GM21737 (cell line): ENCODE data around the gene SPANXN2.
"Not testable (repeated sequence)": the region's sequence is repeated elsewhere in the genome, so short reads cannot be mapped to it uniquely, and the experiment has no call there.

Experiments used
- ATAC-seq: cut with Tn5 transposase; IDR thresholded peaks from one replicate; pipeline ENCODE4 v1.9.1; 2021; ENCODE audit warnings: mild to moderate bottlenecking, moderate library complexity; ENCODE audit not compliant: unreplicated experiment

The SPANXN2 gene, protein sequence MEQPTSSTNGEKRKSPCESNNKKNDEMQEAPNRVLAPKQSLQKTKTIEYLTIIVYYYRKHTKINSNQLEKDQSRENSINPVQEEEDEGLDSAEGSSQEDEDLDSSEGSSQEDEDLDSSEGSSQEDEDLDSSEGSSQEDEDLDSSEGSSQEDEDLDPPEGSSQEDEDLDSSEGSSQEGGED

DNA sequence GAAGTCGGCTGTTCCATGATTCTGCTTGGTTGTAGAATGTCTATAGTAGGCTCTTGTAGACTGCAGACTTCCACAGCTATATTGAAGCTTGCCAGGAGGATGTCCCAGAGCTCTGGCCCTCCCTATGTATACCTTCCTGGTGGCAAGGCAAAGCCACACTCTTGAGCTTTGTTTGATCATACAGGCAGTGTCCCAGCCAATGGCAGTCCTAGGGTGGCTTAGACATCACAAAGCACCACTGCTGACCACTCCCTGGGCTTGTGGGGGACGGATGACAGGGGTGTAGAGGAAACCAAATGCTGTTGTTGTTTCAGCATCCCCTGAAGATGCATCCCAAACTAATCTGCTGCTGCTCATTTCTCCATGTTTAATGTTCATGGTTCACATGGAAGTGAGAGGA is at the start of gene SPANXN2:
SPANXN2 (minus strand) TSS at position 101 of the 400 bp plus-strand sequence; CDS start at position 17, 84 bp downstream.
- not testable (repeated sequence) for ATAC-seq

DNA sequence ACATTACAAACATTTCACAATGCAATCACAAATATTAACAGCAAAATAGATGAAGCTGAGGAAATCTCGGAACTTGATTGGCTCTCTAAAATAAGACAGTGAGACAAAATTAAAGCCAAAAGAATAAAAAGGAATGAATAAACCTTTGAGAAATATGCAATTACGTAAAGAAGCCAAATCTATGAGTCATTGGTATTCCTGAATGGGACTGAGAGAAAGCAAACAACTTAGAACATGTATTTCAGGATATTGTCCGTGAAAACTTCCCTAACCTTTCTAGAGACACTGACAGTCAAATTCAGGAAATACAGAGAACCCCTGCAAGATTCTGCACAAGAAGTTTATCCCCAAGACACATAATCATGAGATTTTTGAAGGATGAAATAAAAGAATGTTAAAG is 48.4 kb upstream of the SPANXN2 start:
- ATAC-seq: no peak

DNA sequence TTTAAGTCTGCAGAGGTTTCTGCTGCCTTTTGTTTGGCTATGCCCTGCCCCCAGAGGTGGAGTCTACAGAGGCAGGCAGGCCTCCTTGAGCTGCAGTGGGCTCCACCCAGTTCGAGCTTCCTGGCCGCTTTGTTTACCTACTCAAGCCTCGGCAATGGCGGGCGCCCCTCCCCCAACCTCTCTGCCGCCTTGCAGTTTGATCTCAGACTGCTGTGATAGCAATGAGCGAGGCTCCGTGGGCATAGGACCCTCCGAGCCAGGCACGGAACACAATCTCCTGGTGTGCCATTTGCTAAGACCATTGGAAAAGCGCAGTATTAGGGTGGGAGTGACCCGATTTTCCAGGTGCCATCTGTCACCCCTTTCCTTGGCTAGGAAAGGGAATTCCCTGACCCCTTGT is 47.2 kb upstream of the SPANXN2 start:
- not testable (repeated sequence) for ATAC-seq

DNA sequence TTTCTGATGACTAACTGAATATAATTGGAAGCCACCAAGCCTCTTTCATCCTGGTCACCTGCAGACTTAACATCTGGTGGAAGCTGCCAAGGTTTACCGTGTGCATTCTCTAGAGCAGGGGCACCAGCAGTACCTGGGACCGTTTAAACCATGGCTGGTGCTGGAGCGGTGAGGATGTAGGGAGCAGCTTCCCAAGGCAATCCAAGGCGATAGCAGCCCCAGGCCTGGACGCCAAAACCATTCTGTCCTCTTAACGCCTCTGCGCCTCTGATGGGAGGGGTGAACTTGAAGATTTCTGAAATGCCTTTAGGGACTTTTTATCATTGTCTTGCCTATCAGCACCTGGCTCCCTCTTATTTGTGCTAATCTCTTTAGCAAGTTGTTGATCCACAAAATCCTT is 37.3 kb upstream of the SPANXN2 start:
- ATAC-seq: no peak

DNA sequence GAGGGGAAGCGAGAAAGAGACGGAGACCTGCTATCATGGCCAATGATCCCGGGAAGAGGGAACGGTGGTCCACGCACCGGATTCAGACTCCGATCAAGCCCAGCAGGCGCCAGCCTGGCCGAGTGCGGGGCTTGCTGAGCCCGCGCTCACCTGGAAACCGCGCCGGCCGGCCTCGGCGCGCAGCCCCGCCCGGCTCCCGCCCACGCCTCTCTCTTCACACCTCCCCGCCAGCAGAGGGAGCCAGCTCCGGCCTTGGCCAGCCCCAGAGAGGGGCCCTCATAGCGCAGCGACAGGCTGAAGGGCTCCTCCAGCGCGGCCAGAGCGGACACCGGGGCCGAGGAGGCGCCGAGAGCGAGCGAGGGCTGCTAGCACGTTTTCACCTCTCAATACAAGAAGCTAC is 36.8 kb upstream of the SPANXN2 start:
- ATAC-seq: no peak

DNA sequence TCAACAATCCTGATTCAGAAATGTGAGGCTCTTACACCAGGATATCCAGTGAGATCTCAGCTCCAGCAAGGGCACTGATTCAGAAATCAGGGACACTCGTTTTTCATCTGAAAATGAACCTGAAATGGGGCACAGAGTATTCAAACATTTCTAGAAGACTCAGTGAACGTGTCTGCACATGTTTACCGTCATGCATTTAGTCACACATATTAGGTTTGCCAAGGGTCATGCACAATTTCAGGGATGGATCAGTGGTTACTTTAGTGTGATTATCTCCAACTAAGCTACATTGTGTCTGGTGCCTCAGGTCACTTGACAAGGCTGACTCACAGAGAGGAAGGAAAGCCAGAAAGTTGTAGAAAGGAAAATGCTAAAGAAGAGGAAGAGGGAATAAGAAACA is 33.6 kb upstream of the SPANXN2 start:
- no peak for ATAC-seq

DNA sequence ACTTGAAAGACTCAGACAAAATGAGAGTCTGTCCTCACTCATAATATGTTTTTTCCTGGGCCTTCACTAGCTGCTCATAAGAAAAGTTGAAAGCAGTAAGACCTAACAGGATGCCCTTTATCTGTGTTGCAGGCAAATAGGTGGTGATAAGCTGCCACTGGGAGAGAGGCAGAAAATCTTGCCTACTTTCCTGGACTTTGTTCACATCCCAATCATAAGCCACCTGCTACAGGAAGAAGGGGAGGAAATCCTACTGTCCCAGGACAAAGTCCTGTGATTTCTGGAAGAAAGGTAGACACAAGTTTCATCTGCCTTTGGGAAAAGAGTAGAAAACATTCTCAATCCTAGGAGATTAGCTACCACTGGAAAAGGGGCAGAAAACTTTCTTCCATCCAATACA is 13.3 kb upstream of the SPANXN2 start:
- ATAC-seq: no peak

DNA sequence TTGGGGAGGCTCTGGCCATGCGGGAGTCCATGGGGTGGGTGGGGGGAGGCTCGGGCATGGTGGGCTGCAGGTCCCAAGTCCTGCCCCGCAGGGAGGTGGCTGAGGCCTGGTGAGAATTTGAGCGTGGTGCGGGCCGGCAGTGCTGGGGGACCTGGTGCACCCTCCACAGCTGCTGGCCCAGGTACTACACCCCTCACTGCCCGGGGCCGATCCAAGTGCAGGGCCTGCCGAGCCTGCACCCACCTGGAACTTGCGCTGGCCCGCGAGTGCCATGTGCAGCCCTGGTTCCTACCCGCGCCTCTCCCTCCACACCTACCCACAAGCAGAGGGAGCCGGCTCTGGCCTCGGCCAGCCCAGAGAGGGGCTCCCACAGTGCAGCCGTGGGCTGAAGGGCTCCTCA is 5.7 kb upstream of the SPANXN2 start:
- no peak for ATAC-seq

DNA sequence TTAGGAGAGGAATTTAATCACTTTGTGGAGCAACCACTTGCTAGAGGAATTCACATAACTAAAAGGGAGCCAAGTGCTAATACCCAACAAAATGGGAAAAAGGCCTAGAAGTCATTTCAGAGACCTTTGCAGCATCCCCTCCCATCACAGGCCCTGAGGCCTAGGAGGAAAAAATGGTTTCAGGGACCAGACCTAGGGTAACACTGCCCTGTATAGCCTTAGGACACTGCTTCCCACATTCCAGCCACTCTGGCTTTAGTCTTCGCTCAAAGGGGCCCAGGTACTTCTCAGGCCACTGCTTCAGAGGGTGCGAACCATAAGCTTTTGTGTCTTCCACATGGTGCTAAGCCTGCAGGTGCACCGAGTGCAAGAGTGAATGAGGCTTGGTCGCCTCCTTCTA is 19.1 kb downstream of the SPANXN2 start:
- ATAC-seq: no peak

DNA sequence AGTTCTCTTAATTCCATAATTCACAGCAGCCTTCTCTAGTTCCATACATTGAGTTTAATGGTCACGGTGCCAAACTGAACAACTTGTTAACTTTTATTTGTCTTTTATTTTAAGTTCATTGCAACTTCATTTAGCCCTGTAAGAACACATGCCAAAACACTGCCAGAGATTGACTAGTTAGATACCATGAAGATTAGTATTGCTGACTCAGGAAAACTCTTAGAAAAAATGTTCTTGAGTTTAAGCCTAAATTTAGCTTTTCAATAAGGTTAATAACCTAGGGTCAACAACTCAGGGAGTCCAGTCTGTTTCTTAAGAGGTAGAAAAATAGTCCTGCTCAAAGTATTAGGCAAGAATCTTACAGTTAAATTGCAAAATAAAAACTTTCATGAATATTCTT is 25.7 kb downstream of the SPANXN2 start:
- no peak for ATAC-seq

DNA sequence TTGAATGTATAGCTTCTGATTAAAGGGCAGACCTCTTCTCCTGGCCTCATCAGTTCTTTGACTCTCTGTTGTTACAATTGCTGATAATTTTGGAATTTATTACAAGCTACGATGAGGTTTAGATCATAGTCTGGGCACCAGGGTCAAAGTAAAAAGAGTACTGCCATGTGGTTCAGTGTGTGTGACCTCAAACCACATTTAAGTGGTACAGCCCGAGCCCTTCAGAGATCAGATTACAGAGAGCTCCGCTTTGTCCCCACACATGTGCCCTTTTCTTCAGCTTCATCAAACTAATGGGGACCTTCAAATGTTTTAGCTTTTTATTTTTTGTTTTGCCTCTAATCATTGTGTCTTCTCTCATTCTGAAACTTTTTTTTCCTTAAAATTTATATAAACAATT is 37.1 kb downstream of the SPANXN2 start:
- ATAC-seq: no peak

DNA sequence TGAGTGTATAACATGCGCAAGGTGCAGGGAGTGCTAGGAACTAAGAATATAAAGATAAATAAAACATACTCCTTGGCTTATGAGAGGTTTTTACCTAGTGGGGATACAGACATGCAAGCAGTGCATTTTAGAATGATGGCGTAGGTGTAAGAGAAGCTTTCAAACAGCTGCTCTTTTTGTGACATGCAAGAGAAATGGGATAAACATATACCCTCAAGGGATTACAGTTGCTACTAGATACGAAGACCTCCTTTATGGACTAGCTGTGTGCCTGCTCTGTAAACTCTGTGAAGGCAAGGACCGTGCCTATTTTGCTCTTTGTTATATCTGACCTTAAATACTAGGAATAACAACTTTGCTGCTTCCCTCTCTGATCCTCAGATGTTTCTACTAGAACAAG is 45.6 kb downstream of the SPANXN2 start:
- no peak for ATAC-seq

DNA sequence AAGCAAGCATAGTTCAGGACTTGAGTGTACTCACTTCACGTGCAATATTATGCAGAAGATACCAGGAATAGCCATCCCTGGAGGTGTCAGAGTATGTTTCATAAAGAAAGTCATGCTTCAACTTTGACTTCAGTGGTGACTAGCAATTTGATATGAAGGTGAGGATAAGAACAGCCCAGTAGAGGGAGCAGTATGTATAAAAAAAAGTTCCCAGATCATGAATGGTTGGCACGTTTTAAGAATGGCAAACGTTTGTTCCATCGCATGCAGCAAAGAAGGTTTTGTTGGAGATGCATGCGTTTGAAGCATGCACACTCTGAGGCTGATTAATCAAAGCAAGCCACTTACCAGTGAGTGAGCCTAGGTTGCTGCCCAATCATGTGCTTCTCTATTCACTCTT is 51.2 kb downstream of the SPANXN2 start:
- ATAC-seq: no peak

DNA sequence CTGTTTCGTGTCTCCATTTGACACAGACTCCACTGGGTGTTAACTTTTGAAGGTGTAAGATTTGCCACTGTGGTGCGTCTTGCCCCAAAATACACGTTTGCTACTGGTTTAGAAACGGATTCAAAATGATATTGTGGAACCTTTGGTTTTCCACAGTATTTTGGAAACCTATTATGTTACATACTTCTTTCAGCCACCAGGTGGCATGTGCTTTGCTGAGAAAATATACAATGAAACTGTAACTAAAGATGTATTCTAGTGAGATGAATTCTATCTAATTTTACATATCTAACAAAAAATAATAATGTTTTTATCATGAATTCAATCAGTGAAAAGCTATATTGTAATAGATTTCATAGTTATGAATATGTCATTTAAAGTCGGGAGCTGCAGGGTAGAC is 56.2 kb downstream of the SPANXN2 start:
- no peak for ATAC-seq

DNA sequence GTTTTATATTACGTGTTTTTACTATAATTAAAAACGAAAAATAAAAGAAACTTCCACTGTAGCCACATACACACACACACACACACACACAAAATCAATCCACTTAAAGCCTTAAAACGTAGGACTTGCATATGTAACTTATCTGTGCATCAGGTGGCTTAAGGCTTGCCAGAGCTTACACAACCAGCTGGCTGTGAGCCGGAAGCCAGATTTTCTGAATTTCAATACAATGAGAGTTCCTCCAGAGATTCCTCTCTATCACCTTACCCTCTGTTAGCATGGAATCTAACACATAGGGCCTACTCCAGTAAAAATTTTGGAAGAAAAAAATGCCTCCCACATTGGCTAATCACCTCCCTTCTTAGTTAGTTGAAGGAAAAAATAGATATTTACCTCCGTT is 56.8 kb downstream of the SPANXN2 start:
- ATAC-seq: no peak
